ENCODE data around the gene PHLDA2. TPM values are rescaled to one million over a fixed set of nuclear protein-coding genes. Genes with fewer than 3 reads are reported as not detected.
"Not testable (repeated sequence)": the region's sequence is repeated elsewhere in the genome, so short reads cannot be mapped to it uniquely, and the experiment has no call there.

Gene PHLDA2
- total RNA-seq, 5 donors from 2014 or later (not counting 1 experiment from before 2014, with no cell fraction given) = 0.65 to 1.3 (median 0.79) TPM

GRCh38 chr11:2942872-2943710, 13.9 kb upstream of the PHLDA2 start:
- peaks cover 27% of the 10 kb centered on the region for H3K36me3 Mint-ChIP-seq
- no peak overlapping the region for H3K4me3 ChIP-seq (ENCODE audit: control insufficient read depth in 1 of 2, extremely low read depth in 1 of 2, low read length in 1 of 2)
- no peak overlapping the region for H3K4me3 Mint-ChIP-seq
- peaks cover 9 to 38% of the 10 kb centered on the region in 2 donors for H3K36me3 ChIP-seq (ENCODE audit: control insufficient read depth in 2 of 2, extremely low read depth in 1 of 2, insufficient read depth in 1 of 2, low read length in 1 of 2)
- peaks cover 2 to 51% of the 10 kb centered on the region in 2 experiments for H3K4me1 ChIP-seq (ENCODE audit: control insufficient read depth in 1 of 2, extremely low read depth in 1 of 2, insufficient read depth in 2 of 2, low read length in 2 of 2)
- peaks cover 57 to 62% (median 60%) of the 10 kb centered on the region in 3 donors for H3K4me1 Mint-ChIP-seq
- H3K27ac ChIP-seq (ENCODE audit: low read length) = no peak overlapping the region
- DNase-seq (no peak), ATAC-seq (replicated peaks in 1 of 4) (peak in 1 of 4 experiments; percentile 1)
- H3K9me3 ChIP-seq = no peaks in the 10 kb centered on the region
- no peaks in the 10 kb centered on the region for H3K27me3 ChIP-seq (replicated peaks in 1 of 2; ENCODE audit: control insufficient read depth in 2 of 2, extremely low read depth in 1 of 2, insufficient read depth in 2 of 2, low read length in 1 of 2)
- POLR2A ChIA-PET = no interaction called here
- H3K27ac Mint-ChIP-seq = peak overlapping the region; percentile 39 to 44
- H3K9me3 Mint-ChIP-seq = peaks cover 4 to 10% (median 5%) of the 10 kb centered on the region in 3 donors
- CTCF ChIA-PET = interaction anchor here (0.6 kb wide), 2 partner anchors 71 to 1093 kb away, joined by 3 read pairs; no protein-coding TSS in a partner anchor
- WGBS (ENCODE audit: insufficient coverage) = 91% methylated on average over 11 of the region's 15 CpGs
- H3K27me3 Mint-ChIP-seq = no peaks in the 10 kb centered on the region

DNA sequence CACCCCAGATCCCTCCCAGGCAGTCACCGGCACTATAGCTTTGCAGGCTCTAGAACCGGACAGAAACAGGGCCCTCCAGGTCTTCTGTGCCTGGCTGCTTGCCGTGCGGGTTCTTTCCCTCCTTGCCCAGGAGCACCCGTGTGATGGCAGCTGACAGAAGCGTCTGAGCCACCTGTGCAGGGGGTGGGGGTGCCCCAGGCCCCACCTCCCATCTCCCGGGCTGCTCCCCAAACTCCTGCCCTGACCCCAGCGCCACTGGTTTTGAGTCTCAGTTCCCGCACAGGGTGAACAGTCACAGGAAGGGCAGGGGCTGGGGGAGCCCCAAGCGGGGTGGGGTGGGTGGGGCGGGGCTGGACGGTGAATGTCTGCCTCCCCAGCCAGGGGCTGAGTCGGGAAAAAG, 13.2 kb upstream of the PHLDA2 start:
- WGBS (ENCODE audit: insufficient coverage) = 84% methylated on average over 6 of the region's 13 CpGs
- Histone ChIP-seq H3K4me3 (ENCODE audit: control insufficient read depth in 1 of 2, extremely low read depth in 1 of 2, low read length in 1 of 2) (no peak overlapping the region), H3K27ac (ENCODE audit: low read length) (no peak overlapping the region), H3K9me3 (no peaks in the 10 kb centered on the region), H3K36me3 (ENCODE audit: control insufficient read depth in 2 of 2, extremely low read depth in 1 of 2, insufficient read depth in 1 of 2, low read length in 1 of 2) (peaks cover 6 to 32% of the 10 kb centered on the region in 2 donors), H3K4me1 (ENCODE audit: control insufficient read depth in 1 of 2, extremely low read depth in 1 of 2, insufficient read depth in 2 of 2, low read length in 2 of 2) (peaks cover 2 to 51% of the 10 kb centered on the region in 2 experiments), H3K27me3 (replicated peaks in 1 of 2; ENCODE audit: control insufficient read depth in 2 of 2, extremely low read depth in 1 of 2, insufficient read depth in 2 of 2, low read length in 1 of 2) (no peaks in the 10 kb centered on the region)
- H3K4me3 Mint-ChIP-seq = no peak overlapping the region
- no peak overlapping the region for H3K27ac Mint-ChIP-seq
- ChIA-PET POLR2A (interaction anchor here in 1 of 2 donors (0.7 kb wide), 1 partner anchor 46 kb away, joined by 4 read pairs; no protein-coding TSS in a partner anchor), CTCF (no interaction called here)
- DNase-seq (no peak), ATAC-seq (replicated peaks in 1 of 4) (peak in 1 of 4 experiments; percentile 2)
- peaks cover 24% of the 10 kb centered on the region for H3K36me3 Mint-ChIP-seq
- H3K9me3 Mint-ChIP-seq = peaks cover 8 to 17% (median 8%) of the 10 kb centered on the region in 3 donors
- peaks cover 52 to 56% (median 53%) of the 10 kb centered on the region in 3 donors for H3K4me1 Mint-ChIP-seq
- no peaks in the 10 kb centered on the region for H3K27me3 Mint-ChIP-seq

DNA sequence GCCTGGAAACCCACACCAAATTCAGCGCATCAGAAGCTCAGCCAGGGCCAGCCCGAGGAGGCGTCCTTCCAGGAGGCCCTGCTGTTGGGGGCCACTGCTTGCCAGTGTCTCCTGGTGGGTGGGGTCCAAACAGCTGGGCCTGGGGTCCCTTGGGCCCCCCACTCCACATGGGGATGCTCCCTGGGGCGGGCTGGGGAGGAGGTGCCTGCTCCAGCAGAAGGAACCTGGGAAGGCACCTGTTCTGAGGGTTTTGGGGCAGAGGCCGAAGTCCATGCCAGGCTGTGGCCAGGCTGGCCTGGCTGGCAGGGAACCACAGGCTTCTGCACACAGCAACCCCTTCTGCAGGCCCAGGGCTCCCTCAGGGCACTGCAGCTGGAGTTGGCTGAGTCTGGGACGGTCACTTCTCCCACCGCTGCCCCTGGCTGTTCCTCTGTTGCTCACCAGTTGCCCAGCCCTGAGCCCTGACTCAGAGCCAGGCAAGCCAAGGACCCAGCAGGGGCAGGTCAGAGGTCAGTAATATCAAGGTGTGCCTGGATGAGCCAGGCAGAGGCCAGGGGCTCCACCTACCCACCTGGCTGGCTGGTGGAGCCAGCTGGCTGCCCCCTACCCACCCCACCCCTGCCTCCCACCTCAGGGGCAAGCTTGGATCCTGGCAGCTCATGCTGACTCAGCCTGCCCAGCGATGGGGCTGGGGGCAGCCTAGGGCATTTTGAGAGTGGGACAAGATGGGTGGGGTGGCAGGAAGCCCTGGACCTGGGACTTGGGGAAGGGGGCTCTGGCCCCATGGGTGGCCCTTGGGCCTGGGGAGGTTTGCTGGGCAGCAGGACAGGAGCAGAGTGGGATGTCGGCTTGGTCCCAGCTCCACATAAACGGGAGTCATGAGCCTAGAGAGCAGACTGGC, 12.0 kb upstream of the PHLDA2 start:
- Histone ChIP-seq H3K27ac (ENCODE audit: low read length) (peak overlapping the region; percentile 9), H3K4me3 (ENCODE audit: control insufficient read depth in 1 of 2, extremely low read depth in 1 of 2, low read length in 1 of 2) (no peak overlapping the region), H3K4me1 (ENCODE audit: control insufficient read depth in 1 of 2, extremely low read depth in 1 of 2, insufficient read depth in 2 of 2, low read length in 2 of 2) (peaks cover 0 to 46% of the 10 kb centered on the region in 2 experiments), H3K27me3 (replicated peaks in 1 of 2; ENCODE audit: control insufficient read depth in 2 of 2, extremely low read depth in 1 of 2, insufficient read depth in 2 of 2, low read length in 1 of 2) (no peaks in the 10 kb centered on the region), H3K9me3 (no peaks in the 10 kb centered on the region), H3K36me3 (ENCODE audit: control insufficient read depth in 2 of 2, extremely low read depth in 1 of 2, insufficient read depth in 1 of 2, low read length in 1 of 2) (peaks cover 6 to 20% of the 10 kb centered on the region in 2 donors)
- DNase-seq = no peak
- Mint-ChIP-seq H3K36me3 (peaks cover 17% of the 10 kb centered on the region), H3K27ac (peak overlapping the region in 1 of 2 donors; percentile 34), H3K27me3 (no peaks in the 10 kb centered on the region), H3K9me3 (peaks cover 10 to 19% (median 10%) of the 10 kb centered on the region in 3 donors), H3K4me1 (peaks cover 39 to 43% (median 40%) of the 10 kb centered on the region in 3 donors), H3K4me3 (no peak overlapping the region)
- ChIA-PET POLR2A (no interaction called here), CTCF (interaction anchor here in 1 of 2 donors (0.6 kb wide), 1 partner anchor 419 kb away, joined by 4 read pairs; no protein-coding TSS in a partner anchor)
- ATAC-seq (replicated peaks in 1 of 4) = peak; percentile 3 to 14 (median 8)
- 59% methylated on average over 10 of the region's 10 CpGs for WGBS (ENCODE audit: insufficient coverage)

DNA sequence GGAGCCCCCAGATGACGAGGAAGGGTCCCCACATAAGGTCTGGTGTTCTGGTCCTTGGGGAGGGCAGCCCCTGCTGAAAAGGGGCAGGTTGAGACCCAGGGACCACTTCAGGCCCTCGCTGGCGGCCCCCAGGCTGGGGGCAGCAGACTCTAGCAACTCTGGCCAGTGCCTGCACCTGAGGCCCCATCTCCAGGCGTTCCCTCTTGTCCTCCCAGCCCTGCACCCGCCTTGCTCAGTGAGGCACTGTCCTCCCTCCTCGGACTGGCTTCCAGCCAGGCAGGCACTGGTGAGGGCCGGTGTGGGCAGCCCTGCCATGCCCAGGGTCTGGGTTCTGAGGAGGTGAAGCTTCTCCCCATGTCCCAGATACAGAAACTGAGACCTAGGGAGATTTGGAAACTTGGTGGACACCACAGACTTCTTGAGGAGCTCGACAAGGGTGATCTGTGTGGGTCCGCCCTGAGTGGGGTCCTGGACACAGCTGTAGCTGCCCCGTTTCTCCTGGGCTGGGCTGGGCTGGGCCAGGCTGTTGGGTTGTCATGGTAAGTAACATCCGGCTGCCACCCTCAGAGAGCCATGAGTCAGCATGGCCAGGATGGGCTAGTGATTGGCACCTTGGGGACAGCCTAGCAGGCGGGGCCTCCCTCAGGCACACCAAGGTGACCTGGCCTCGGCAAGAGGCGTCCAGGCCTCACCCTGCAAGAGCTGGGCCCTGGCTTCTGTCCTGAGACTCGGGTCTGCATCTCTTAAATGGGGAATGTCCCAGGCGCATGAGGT, 11.1 kb upstream of the PHLDA2 start:
- Histone ChIP-seq H3K27me3 (replicated peaks in 1 of 2; ENCODE audit: control insufficient read depth in 2 of 2, extremely low read depth in 1 of 2, insufficient read depth in 2 of 2, low read length in 1 of 2) (no peaks in the 10 kb centered on the region), H3K4me1 (ENCODE audit: control insufficient read depth in 1 of 2, extremely low read depth in 1 of 2, insufficient read depth in 2 of 2, low read length in 2 of 2) (peaks cover 0 to 38% of the 10 kb centered on the region in 2 experiments), H3K36me3 (ENCODE audit: control insufficient read depth in 2 of 2, extremely low read depth in 1 of 2, insufficient read depth in 1 of 2, low read length in 1 of 2) (peaks cover 6 to 19% of the 10 kb centered on the region in 2 donors), H3K4me3 (ENCODE audit: control insufficient read depth in 1 of 2, extremely low read depth in 1 of 2, low read length in 1 of 2) (no peak overlapping the region), H3K27ac (ENCODE audit: low read length) (peak overlapping the region; percentile 25), H3K9me3 (no peaks in the 10 kb centered on the region)
- Mint-ChIP-seq H3K4me3 (no peak overlapping the region), H3K36me3 (peaks cover 12% of the 10 kb centered on the region), H3K9me3 (peaks cover 10 to 19% (median 10%) of the 10 kb centered on the region in 3 donors), H3K27ac (peak overlapping the region; percentile 34 to 59), H3K27me3 (no peaks in the 10 kb centered on the region), H3K4me1 (peaks cover 31 to 34% (median 32%) of the 10 kb centered on the region in 3 donors)
- DNase-seq (peak in 14 of 35 experiments; percentile 18 to 58 (median 38)), ATAC-seq (replicated peaks in 1 of 4) (peak; percentile 33 to 64 (median 52))
- WGBS (ENCODE audit: insufficient coverage) = 54% methylated on average over 14 of the region's 16 CpGs
- ChIA-PET POLR2A (no interaction called here), CTCF (interaction anchor here in 1 of 2 donors (0.6 kb wide), 1 partner anchor 420 kb away, joined by 4 read pairs; no protein-coding TSS in a partner anchor)

DNA sequence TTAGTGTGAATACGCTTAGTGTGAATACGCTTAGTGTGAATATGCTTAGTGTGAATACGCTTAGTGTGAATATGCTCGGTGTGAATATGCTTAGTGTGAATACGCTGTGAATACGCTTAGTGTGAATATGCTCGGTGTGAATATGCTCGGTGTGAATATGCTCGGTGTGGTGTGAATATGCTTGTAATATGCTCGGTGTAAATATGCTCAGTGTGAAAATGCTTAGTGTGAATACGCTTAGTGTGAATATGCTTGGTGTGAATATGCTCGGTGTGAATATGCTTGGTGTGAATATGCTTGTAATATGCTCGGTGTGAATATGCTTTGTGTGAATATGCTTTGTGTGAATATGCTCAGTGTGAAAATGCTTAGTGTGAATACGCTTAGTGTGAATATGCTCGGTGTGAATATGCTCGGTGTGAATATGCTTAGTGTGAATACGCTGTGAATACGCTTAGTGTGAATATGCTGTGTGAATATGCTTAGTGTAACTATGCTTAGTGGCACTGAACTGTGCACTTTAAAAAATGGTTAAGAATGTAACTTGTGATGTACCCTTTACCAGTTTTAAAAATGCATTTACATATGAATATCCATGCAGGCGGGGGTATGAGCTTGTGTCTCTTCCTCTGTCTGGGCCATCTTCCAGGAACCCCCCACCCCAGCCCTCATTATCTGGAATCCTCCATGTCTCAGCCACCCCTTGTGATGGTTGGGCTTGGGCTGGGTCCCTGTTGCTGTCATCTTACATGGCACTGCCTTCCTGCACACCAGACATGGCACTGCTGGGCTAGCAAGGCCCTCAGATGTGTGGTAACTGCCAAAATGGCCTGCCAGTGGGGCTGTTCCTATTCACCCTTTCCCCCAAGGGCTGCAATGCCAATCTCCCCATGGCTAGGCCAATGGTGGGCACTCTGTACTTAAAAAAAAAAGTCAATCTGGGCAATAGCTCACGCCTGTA, 9.5 kb upstream of the PHLDA2 start:
- CTCF ChIA-PET; H3K9me3 ChIP-seq; POLR2A ChIA-PET; H3K27me3 ChIP-seq (replicated peaks in 1 of 2; ENCODE audit: control insufficient read depth in 2 of 2, extremely low read depth in 1 of 2, insufficient read depth in 2 of 2, low read length in 1 of 2); H3K4me3 ChIP-seq (ENCODE audit: control insufficient read depth in 1 of 2, extremely low read depth in 1 of 2, low read length in 1 of 2); H3K27me3 Mint-ChIP-seq; ATAC-seq (replicated peaks in 1 of 4); H3K27ac ChIP-seq (ENCODE audit: low read length); H3K36me3 ChIP-seq (ENCODE audit: control insufficient read depth in 2 of 2, extremely low read depth in 1 of 2, insufficient read depth in 1 of 2, low read length in 1 of 2); H3K36me3 Mint-ChIP-seq; DNase-seq: not testable (repeated sequence)
- Mint-ChIP-seq H3K9me3 (peaks cover 10 to 19% (median 10%) of the 10 kb centered on the region in 3 donors), H3K4me3 (peak overlapping the region in 1 of 3 donors; percentile 30), H3K4me1 (peaks cover 19 to 22% (median 21%) of the 10 kb centered on the region in 3 donors), H3K27ac (peak overlapping the region in 1 of 2 donors; percentile 39)
- peaks cover 0 to 22% of the 10 kb centered on the region in 2 experiments for H3K4me1 ChIP-seq (ENCODE audit: control insufficient read depth in 1 of 2, extremely low read depth in 1 of 2, insufficient read depth in 2 of 2, low read length in 2 of 2)
- 98% methylated on average over 6 of the region's 20 CpGs for WGBS (ENCODE audit: insufficient coverage)

Data from T-cell (primary cell).